ENCODE data around the gene SH3BGR.
A peak's percentile ranks its signal among the peaks of the same experiment; 100 is the strongest.
"Not testable (repeated sequence)": the region's sequence is repeated elsewhere in the genome, so short reads cannot be mapped to it uniquely, and the experiment has no call there.

The SH3BGR gene

DNA sequence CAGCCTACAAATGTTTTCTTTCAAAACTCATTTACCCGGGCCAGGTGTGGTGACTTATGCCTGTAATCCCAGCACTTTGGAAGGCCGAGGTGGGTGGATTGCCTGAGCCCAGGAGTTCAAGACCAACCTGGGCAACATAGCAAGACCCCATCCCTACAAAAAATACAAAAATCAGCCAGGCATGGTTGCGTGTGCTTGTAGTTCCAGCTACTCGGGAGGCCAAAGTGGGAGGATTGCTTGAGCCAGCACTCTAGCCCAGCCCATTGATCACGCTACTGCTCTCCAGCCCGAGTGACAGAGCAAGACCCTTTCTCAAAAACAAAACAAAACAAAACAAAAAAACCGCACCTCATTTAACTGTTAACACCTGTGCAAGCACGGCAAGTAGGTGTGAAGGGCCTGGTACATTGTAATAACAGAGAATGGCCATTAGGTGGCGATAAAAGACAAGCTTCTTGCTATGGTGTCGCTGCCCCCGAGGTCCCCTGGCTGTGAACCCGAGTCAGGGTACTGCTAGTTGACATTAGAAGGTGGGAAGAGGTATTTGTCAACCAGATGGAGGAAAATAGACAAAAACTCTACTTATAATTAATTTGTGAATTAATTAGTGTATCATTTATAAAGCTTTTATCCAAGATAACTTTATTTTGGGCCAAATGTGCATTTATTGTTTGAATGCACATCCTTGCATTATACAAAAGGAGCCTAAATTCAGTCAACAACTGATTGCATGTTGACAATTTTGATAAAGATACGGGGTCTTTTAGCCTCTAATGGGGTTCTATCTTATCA is 66.5 kb downstream of the SH3BGR start:
- peak; percentile 35 for DNase-seq

GRCh38 chr21:39518847-39519210 is 67.1 kb downstream of the SH3BGR start:
- no peak for DNase-seq

- no peak for DNase-seq
These were observed 68.1 kb downstream of the SH3BGR start for GRCh38 chr21:39519835-39520234.

- no peak for DNase-seq
These were observed 71.6 kb downstream of the SH3BGR start for GRCh38 chr21:39523399-39523798.

DNA sequence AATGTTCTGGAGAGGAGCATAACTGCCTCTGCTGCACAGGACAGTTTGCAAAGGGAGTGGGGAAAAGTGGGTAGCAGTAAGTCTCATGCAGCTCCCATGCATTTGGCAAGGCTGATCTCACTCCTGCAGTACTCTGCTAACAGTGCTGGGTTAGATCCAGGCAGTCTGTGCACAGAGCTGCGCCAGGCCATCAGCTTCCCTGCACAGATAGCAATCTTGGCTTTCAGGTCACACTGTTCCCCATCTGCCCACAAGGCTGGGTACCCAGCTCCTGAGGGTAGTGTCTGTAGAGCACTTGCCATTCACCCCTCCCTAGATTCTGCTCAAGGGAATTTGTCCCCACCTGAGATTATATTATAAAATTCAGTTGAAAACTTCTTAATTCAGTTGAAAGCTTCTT is 72.1 kb downstream of the SH3BGR start:
- DNase-seq, result no peak

DNA sequence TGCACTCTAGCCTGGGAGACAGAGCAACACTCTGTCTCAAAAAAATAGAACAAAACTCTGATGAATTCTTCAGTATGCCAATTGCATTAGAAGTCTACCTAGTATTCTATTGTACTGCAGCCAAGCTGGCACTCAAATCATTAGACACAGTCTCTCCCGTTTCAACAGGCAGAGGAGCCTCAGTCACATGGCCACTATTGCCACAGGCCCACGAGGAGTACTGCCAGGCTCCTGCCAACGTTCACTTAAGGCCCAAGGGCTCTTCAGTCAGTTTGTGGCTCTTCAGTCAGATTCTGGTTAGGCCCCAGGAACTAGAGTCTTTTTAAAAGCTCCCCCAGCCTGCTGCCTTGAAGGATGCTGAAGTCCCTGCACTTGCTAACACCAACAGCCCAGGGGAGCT is 73.4 kb downstream of the SH3BGR start:
- no peak for DNase-seq

- no peak for DNase-seq
These were observed 73.8 kb downstream of the SH3BGR start for GRCh38 chr21:39525601-39526000.

DNA sequence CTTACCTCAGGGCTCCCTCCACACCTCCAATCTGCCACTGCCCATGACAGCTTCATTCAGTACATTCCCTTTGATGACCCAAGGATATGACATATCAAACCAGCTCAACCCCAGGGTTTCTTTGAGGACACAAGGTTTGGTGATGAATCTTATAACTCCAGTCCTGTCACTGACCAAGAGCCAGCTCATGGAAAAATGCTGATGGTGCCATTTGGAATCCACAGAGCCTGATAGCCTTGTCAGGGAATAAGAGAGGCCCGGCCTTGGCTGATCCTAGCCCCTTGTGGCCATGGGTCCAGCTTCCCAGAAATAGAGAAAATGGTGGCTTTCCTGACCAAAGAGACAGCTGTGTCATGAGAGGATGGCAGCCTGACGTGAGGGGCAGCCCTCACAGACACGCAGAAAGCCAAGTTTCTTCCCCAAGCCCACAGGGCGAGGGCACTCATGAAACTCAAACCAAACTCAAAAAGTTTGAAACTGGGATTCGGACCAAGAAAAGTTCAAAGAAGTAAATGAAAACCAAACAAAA is 75.4 kb downstream of the SH3BGR start:
- no peak for DNase-seq

GRCh38 chr21:39527664-39528381 is 76.1 kb downstream of the SH3BGR start:
- DNase-seq, result no peak

- DNase-seq, result no peak
These were observed 77.3 kb downstream of the SH3BGR start for GRCh38 chr21:39529026-39529425.

DNA sequence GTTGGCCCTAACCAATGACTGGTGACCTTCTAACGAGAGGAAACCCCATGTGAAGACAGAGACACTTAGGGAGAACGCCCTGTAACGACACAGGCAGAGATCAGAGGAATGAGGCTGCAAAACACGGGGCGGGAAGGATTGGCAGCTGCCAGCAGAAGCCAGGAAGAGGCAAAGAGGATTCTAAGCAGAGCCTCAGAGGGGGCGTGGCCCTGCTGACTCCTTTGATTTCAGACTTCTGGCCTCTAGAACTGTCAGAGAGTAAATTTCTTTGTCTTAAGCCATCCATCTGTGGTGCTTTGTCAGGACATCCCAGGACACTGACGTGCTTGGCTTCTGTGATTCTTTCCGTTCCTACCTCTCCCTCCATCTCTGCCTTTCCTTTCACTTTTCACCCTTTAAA is 79.3 kb downstream of the SH3BGR start:
- no peak for DNase-seq

DNA sequence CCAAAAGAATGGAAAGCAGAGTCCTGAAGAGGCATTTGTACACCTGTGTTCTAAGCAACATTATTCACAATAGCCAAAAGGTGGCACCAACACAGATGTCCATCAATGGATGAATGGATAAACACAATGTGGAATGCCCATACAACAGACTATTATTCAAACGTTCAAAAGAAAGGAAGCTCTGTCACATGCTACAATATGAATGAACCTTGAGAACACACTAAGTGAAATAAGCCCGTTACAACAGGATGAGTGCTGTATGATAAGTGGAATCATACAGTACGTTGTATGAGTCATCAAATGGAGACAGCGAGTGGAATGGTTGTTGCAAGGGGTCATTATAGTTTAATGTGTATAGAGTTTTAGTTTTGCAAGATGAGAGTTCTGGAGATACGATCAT is 80.1 kb downstream of the SH3BGR start:
- DNase-seq, result no peak

DNA sequence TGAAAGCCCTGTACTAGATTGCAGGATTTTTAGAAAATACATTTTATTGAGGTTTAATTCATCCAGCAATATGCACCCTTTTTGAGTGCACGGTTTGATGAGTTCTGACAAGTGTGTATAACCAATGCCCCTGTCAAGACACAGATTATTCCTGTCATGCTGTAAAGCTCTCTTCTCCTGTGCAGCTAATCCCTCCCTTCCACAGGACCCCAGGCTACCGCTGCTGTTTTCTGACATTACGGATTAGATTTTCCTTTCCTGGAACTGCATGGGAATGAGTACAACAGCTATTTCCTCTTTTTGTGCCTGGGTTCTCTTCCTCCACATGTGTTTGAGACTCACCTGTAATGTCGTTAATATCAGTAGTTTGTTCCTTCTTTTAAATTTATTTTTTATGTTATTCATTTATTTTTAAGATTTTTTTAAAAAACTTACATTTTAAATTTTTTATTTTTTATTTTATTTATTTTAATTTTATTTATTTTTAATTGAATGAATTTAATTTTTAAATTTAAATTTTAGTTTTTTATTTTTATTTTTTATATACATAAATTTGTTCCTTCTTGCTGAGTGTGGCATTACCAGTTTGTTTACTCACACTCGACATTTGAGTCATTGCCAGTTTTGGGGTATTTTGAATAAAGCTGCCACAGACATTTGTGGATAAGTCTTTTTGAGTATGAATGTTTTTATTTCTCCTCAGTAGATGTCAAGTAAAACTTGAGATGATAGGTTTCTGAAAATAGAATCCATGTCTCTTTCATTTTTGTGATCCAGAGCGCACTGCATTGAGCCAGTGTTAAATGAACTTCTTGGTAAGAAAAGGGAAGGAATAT is 82.0 kb downstream of the SH3BGR start:
- no peak for DNase-seq

- no peak for DNase-seq
These were observed 84.1 kb downstream of the SH3BGR start for GRCh38 chr21:39535646-39536437.

DNA sequence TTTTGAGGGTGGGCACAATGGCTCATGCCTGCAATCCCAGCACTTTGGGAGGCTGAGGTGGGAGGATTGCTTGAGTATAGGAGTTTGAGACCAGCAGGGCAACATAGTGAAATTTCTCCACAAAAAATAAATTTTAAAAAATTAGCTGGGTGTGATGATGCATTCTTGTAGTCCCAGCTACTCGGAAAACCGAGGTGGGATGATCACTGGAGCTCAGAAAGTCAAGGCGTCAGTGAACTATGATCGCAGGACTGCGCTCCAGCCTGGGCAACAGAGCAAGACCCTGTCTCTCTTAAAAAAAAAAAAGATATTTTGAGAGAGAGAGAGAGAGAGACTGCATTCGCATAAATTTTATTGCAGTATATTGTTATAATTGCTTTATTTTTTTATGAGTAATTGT is 85.1 kb downstream of the SH3BGR start:
- no peak for DNase-seq

- DNase-seq, result no peak
These were observed 85.8 kb downstream of the SH3BGR start for GRCh38 chr21:39537571-39537970.

- no peak for DNase-seq
These were observed 86.8 kb downstream of the SH3BGR start for GRCh38 chr21:39538453-39539042.

GRCh38 chr21:39540367-39540766 is 88.6 kb downstream of the SH3BGR start:
- not testable (repeated sequence) for DNase-seq

- DNase-seq, result no peak
These were observed 91.0 kb downstream of the SH3BGR start for GRCh38 chr21:39542736-39543135.

DNA sequence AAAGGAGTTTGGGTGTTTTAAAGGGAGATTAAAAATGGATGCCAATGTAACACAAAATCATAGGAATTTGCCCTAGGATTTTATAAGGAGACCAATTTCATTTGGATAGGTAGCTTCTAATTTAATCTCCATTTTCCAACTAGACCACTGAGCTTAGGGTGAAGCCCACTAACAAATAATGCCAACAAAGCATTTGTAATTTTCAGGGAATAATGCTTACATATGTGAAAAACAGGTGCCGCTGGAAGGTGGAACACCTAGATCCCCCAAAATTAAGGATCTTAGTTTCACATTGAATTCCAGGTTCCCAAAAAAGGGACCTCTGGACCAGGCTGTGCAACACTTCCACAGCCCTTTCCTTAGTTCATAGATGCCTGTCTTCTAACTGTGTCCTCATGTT is 94.8 kb downstream of the SH3BGR start:
- no peak for DNase-seq

- DNase-seq, result no peak
These were observed 101.1 kb downstream of the SH3BGR start for GRCh38 chr21:39552856-39553255.

DNA sequence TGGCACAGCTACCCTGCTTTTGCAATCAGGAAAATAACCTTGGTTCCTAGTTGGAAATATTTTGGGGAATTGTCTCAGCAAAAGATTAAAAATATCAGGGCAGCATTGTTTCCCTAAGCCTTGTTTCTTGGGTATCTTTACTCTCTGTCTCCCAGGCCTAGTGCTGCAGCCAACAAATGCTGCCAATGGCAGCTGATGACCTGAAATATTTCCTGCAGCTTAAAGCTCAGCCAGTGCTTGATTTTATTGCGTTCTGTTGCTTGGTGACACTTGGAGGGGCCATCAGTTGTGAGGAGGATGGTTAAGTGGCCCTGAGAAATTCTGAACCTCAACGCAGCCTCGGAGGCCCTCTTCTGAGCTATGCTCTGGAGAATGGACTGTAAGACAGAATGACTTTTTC is 101.6 kb downstream of the SH3BGR start:
- DNase-seq, result no peak

Measured in activated CD8-positive, alpha-beta memory T cell treated with anti-CD3 and anti-CD28 coated beads, Interleukin-2, amount 50 U/mL, for 4 hours (primary cell).